DOHH2 (cell line): ENCODE results near the gene YPEL1.
"Not testable (repeated sequence)": the region's sequence is repeated elsewhere in the genome, so short reads cannot be mapped to it uniquely, and the experiment has no call there.

ENCODE experiments used
- CTCF ChIP-seq: fragments of 200-600 bp; sonication (generic); IDR thresholded peaks from one replicate; pipeline ENCODE4 v1.5.1; 2014; ENCODE audit warnings: antibody characterized with exemption, mild to moderate bottlenecking, low read depth, low read length; ENCODE audit not compliant: poor library complexity, severe bottlenecking
- EZH2phosphoT487 ChIP-seq: fragments of 200-600 bp; sonication (generic); IDR thresholded peaks from 2 replicates; pipeline ENCODE4 v1.6.1; 2017; ENCODE audit warnings: borderline replicate concordance, mild to moderate bottlenecking, antibody characterized with exemption, low read length, moderate library complexity, mixed read lengths

GRCh38 chr22:21721195-21721852 lies 14.3 kb downstream of the YPEL1 start:
- not testable (repeated sequence) for TF ChIP-seq CTCF, EZH2phosphoT487
